Transverse colon (tissue), 4 donors: ENCODE data around the gene ZNF860. TPM values are rescaled to one million over a fixed set of nuclear protein-coding genes. Genes with fewer than 3 reads are reported as not detected.

Experiments used
- DNase-seq: peaks from one replicate; pipeline ENCODE4 v3.0.0-alpha.2; 2019
- H3K27ac ChIP-seq, 4 donors: fragments of 200-600 bp; sonication (generic); 2 replicates each; pipeline ENCODE4 v1.5.1; 2016 to 2018; ENCODE audit warnings: inconsistent platforms in 4 of 4
- H3K27me3 ChIP-seq: fragments of 200-600 bp; sonication (generic); 2 replicates; pipeline ENCODE4 v1.5.1; 2017; ENCODE audit warnings: inconsistent platforms
- H3K36me3 ChIP-seq, 4 donors: fragments of 200-600 bp; sonication (generic); 2 replicates each; pipeline ENCODE4 v1.5.1; 2017 to 2019; ENCODE audit warnings: inconsistent platforms in 4 of 4
- H3K4me1 ChIP-seq, 4 donors: fragments of 200-600 bp; sonication (generic); 2 replicates each; pipeline ENCODE4 v1.5.1; 2017 to 2020; ENCODE audit warnings: inconsistent platforms in 4 of 4
- H3K4me3 ChIP-seq, 4 donors: fragments of 200-600 bp; sonication (generic); 1 replicate in 1 of 4; 2 replicates in 3 of 4; pipeline versions ENCODE4 v1.5.1 to v1.6.1; 2017 to 2019; ENCODE audit warnings: inconsistent platforms in 4 of 4
- H3K9me3 ChIP-seq, 2 donors: fragments of 200-600 bp; sonication (generic); 2 replicates each; pipeline ENCODE4 v1.5.1; 2017 to 2019; ENCODE audit warnings: inconsistent platforms in 2 of 2
- CTCF ChIP-seq, 5 experiments: fragments of 200-600 bp in 3 of 5; fragments of 450-650 bp in 2 of 5; sonication (generic) in 3 of 5; IDR thresholded peaks; 1 replicate in 2 of 5; 2 replicates in 3 of 5; pipeline ENCODE4 v1.5.1; 2016 to 2017; ENCODE audit warnings: antibody characterized with exemption in 5 of 5, inconsistent platforms in 3 of 5, mild to moderate bottlenecking in 2 of 5, moderate library complexity in 1 of 5
- EP300 ChIP-seq: sonication (generic); formaldehyde crosslinking; IDR thresholded peaks from one replicate; pipeline ENCODE4 v1.6.1; 2017; ENCODE audit warnings: antibody characterized with exemption, low read depth
- POLR2A ChIP-seq: fragments of 450-650 bp; IDR thresholded peaks from one replicate; pipeline ENCODE4 v1.6.1; 2016; ENCODE audit warnings: antibody characterized with exemption, mild to moderate bottlenecking, moderate library complexity
- POLR2AphosphoS5 ChIP-seq, 3 donors: sonication (generic); formaldehyde crosslinking; IDR thresholded peaks; one replicate each; pipeline ENCODE4 v1.6.1; 2016; ENCODE audit warnings: antibody characterized with exemption in 3 of 3
- WGBS, 2 donors: methylation state at CpG; one replicate each; pipeline ENCODE4 v1.1.5; 2018; ENCODE audit warnings: low coverage in 1 of 2; 5-methylcytosine and 5-hydroxymethylcytosine counted together
- in situ Hi-C, 4 donors: fragments of 200-750 bp; cut with MboI; loops; one replicate each; pipeline versions ENCODE4 v1.15.0 to v1.15.1; 2017; ENCODE audit warnings: low sequenced_read_pairs in 3 of 4, low pct_ligation_motif_present in 1 of 4, low pct_unique_long_range_greater_than_20kb in 1 of 4
- intact Hi-C: fragments of 100-400 bp; cut with DNase I; formaldehyde crosslinking; loops from one replicate; pipeline ENCODE4 v1.15.1; 2023; ENCODE audit warnings: low total_unique reads
- total RNA-seq, 4 donors: library from RNA; depleted of rRNA; stranded (reverse); fragments of >200 nt; gene quantifications; one replicate each; pipeline ENCODE4 v1.1.0, GENCODE V29; 2016

The ZNF860 gene
- total RNA-seq, 4 donors from 2014 or later = 0.41 to 5.4 (median 1.6) TPM; not detected in 1

- Histone ChIP-seq H3K36me3 (no peaks in the 10 kb centered on the region), H3K4me1 (peaks cover 0 to 21% (median 12%) of the 10 kb centered on the region in 4 donors), H3K27ac (no peak overlapping the region), H3K9me3 (no peaks in the 10 kb centered on the region), H3K4me3 (no peak overlapping the region), H3K27me3 (no peaks in the 10 kb centered on the region)
- WGBS, 2 donors = 59 to 76% methylated on average over 2 of the region's 2 CpGs
- TF ChIP-seq EP300 (no peak), CTCF (IDR thresholded peaks at IDR 0.05) (no peak), POLR2A (no peak), POLR2AphosphoS5 (IDR thresholded peaks at IDR 0.05) (no peak)
- in situ Hi-C loops = no loop called here
- DNase-seq = no peak
- intact Hi-C loops = no loop called here
These were observed 3.8 kb upstream of the ZNF860 start for GRCh38 chr3:31977736-31978135.

GRCh38 chr3:31978553-31978952 lies 3.0 kb upstream of the ZNF860 start:
- Histone ChIP-seq H3K9me3 (no peaks in the 10 kb centered on the region), H3K27ac (no peak overlapping the region), H3K36me3 (no peaks in the 10 kb centered on the region), H3K4me3 (no peak overlapping the region), H3K27me3 (no peaks in the 10 kb centered on the region), H3K4me1 (peaks cover 0 to 16% (median 11%) of the 10 kb centered on the region in 4 donors)
- in situ Hi-C loops (no loop called here), intact Hi-C loops (no loop called here)
- TF ChIP-seq CTCF (IDR thresholded peaks at IDR 0.05) (no peak), POLR2A (no peak), EP300 (no peak), POLR2AphosphoS5 (IDR thresholded peaks at IDR 0.05) (no peak)
- WGBS, 2 donors = 70 to 72% methylated on average over 4 of the region's 4 CpGs
- DNase-seq = no peak

GRCh38 chr3:31979001-31979697 lies 2.4 kb upstream of the ZNF860 start:
- Histone ChIP-seq H3K27ac (peak overlapping the region in 1 of 4 donors; percentile 98), H3K27me3 (no peaks in the 10 kb centered on the region), H3K9me3 (no peaks in the 10 kb centered on the region), H3K4me3 (peak overlapping the region in 1 of 4 donors; percentile 62), H3K36me3 (no peaks in the 10 kb centered on the region), H3K4me1 (peaks cover 0 to 16% (median 11%) of the 10 kb centered on the region in 4 donors)
- in situ Hi-C loops = no loop called here
- WGBS, 2 donors = 63 to 88% methylated on average over 3 to 5 of the region's 5 CpGs
- TF ChIP-seq CTCF (IDR thresholded peaks at IDR 0.05) = no peak
- no peak for TF ChIP-seq EP300
- TF ChIP-seq POLR2AphosphoS5 (IDR thresholded peaks at IDR 0.05) = no peak
- no peak for TF ChIP-seq POLR2A
- no peak for DNase-seq
- intact Hi-C loops = no loop called here

GRCh38 chr3:31980530-31981205 lies 882 bp upstream of the ZNF860 start:
- peaks cover 0 to 16% (median 11%) of the 10 kb centered on the region in 4 donors for H3K4me1 ChIP-seq
- in situ Hi-C loops = no loop called here
- H3K27me3 ChIP-seq = no peaks in the 10 kb centered on the region
- H3K36me3 ChIP-seq = no peaks in the 10 kb centered on the region
- 1% methylated on average over 51 of the region's 66 CpGs; no CpG with 5 or more reads in 1 of the 2 donors for WGBS, 2 donors
- intact Hi-C loops = no loop called here
- peak overlapping the region; percentile 52 to 81 (median 58) for H3K4me3 ChIP-seq
- H3K27ac ChIP-seq = peak overlapping the region; percentile 89 to 98 (median 92)
- H3K9me3 ChIP-seq = no peaks in the 10 kb centered on the region
- peak; percentile 81 for DNase-seq
- TF ChIP-seq POLR2AphosphoS5 (IDR thresholded peaks at IDR 0.05) (peak in 1 of 3 donors; percentile 23), CTCF (IDR thresholded peaks at IDR 0.05) (peak in 2 of 5 experiments; percentile 13 to 25), EP300 (no peak), POLR2A (peak; percentile 11)
